D721Med (cell line): ENCODE results near the gene SPI1.

Experiments used
- DNase-seq: peaks from one replicate; pipeline ENCODE4 v3.0.0; 2011; ENCODE audit warnings: low spot score; ENCODE audit not compliant: insufficient read length
- FAIRE-seq: peaks from 2 replicates; lab custom pipeline; 2011; peaks lifted over from hg19 to GRCh38; lab: Jason Lieb, UNC
- CTCF ChIP-seq: IDR thresholded peaks from 2 replicates; pipeline ENCODE4 v1.5.1; 2012; ENCODE audit warnings: mild to moderate bottlenecking, control low read depth; ENCODE audit not compliant: insufficient read depth; ENCODE audit errors: missing control alignments

SPI1 gene

GRCh38 chr11:47349521-47350095, 28.7 kb downstream of the SPI1 start:
- FAIRE-seq (no peak), DNase-seq (no peak)
- no peak for TF ChIP-seq CTCF

GRCh38 chr11:47348859-47349258, 29.5 kb downstream of the SPI1 start:
- TF ChIP-seq CTCF, result peak; percentile 56
- DNase-seq, result no peak
- FAIRE-seq, result no peak

DNA sequence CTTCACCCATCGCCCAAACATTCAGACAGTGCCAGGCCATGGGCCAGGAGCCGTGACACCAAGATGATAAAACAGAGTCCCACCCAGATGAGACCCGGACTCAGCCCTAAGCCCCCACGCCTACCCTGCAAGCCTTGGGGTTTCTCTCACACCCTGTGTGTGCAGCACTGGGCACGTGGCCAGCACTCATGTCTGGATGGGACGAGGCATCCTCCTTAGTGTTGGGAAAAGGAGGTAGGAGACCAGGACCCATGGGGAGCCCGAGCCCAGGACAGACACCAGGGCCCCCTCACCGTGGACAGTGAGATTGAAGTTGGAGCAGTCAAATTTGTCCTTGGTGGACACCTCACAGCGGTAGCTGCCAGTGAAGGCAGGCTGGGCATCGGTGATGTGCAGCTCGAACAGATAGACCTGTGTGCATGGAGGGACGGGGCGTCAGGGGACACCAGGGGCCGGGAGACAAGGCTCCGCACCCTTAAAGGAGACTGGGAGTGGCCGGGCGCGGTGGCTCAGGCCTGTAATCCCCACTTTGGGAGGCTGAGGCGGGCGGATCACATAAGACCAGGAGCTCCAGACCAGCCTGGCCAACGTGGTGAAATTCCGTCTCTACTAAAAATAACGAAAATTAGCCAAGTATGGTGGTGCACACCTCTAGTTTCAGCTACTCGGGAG, 30.1 kb downstream of the SPI1 start:
- FAIRE-seq, result no peak
- no peak for DNase-seq

DNA sequence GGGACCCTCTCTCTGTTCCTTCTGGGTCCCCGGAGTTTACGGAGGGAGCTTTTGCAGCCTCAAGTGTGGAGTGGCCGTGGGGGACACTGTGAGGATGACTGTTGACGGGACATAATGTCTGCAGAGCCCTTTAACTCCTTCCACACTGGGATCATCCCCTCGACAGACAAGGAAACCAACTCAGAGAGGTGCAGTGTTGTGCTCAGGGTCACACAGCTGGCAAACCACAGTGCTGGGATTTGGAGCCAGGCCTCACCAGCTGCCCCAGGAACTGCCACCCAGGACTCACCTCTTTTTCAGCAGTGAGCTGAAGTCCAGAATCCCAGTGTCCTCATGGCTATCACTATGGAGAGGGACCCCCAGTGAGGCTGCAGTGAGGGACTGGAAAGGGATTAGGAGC, 31.2 kb downstream of the SPI1 start:
- TF ChIP-seq CTCF, result no peak
- FAIRE-seq (no peak), DNase-seq (no peak)

More for the DNA sequence above, 30.1 kb downstream of the SPI1 start:
- no peak for TF ChIP-seq CTCF

DNA sequence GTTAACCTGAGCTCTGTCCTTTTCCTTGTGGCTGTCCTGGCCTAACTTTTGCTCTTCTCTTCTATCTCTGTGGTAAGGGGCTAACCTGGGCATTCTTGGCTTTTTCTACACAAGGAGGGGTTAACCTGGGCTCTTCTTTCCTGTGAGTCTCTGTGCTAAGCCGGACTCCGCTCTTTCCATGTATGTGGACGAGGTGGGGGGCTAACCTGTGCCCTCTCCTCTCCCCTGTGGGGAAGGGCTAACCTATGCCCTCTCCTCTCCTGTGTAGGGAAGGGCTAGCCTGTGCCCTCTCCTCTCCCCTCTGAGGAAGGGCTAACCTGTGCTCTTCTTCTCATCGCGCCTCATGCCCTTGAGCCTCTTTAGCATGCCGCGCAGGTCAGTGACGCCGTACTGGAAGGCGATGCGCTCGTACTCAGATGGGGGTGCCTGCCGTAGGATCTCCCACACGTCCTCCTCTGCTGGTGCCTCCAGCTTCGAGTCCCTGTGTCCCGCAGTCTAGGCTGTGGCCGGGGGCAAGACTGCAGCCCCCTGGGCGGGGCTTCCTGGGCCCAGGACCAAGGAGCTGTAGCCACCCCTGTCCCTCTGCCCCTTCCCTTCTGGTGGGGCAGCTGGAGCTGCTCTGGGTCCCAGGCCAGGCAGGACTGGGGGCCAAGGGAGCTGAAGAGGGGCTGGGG, 32.3 kb downstream of the SPI1 start:
- FAIRE-seq (no peak), DNase-seq (no peak)
- no peak for TF ChIP-seq CTCF

DNA sequence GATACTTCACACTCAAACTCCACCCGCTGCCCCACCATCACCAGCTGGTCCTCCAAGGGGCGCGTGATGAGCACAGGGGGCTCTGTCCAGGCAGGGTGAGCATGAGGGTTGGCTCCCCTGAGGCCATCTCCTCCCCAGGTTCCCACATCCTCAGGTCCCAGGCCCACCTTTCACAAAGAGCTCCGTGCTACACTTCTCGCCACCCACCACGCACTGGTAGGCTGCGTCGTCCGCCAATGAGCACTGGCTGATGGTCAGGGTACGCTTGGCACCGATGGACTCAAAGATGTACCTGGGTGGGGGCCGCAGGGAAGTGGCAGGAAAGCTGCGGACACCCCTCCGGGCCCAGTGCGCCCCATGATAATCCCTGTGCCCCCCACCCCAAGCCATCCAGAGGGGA, 35.5 kb downstream of the SPI1 start:
- TF ChIP-seq CTCF, result no peak
- no peak for FAIRE-seq
- no peak for DNase-seq
